ENCODE data around the gene HECA. TPM values are rescaled to one million over a fixed set of nuclear protein-coding genes. Genes with fewer than 3 reads are reported as not detected.

Gene HECA
- total and polyA plus RNA-seq, 2 of the 8 experiments (the other 6 are each of a cell fraction or from before 2014, with no cell fraction given): 2.4 to 9.2 TPM

DNA sequence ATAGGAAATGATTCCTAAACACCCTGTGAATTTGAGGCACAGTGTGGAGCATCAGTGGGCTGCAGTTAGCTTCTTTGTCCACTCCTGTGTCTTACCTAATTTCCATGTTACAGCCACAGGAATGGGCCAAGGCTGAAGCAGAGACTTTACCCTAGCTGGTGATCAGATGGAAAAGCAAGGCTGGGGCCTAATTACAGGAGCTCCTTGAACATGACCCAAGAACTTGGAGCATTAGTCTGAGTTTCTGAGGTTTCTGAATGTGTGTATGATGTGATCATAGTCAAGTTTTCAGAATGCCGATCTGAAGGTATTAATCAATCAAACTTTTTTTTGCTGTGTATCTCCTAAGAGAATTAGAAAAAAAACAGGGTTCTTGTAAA, 18.0 kb downstream of the HECA start:
- FAIRE-seq (no peak), DNase-seq (ENCODE audit: low read depth in 1 of 2, low spot score in 2 of 2) (no peak)
- Histone ChIP-seq H3K27ac (ENCODE audit: low read depth, low read length) (no peak overlapping the region), H3K4me1 (replicated peaks in 1 of 4; ENCODE audit: control insufficient read depth in 3 of 4, insufficient read depth in 4 of 4, low read length in 3 of 4) (peaks cover 0 to 4% (median 0%) of the 10 kb centered on the region in 4 experiments; a peak in 2 of 7 replicates), H3K23me2 (ENCODE audit: low read depth, low read length) (no peaks in the 10 kb centered on the region), H3K4ac (replicated peaks; ENCODE audit: insufficient read length, low read depth, low read length) (no peak overlapping the region), H3K36me3 (ENCODE audit: control insufficient read depth in 2 of 4, insufficient read depth in 4 of 4, low read length in 3 of 4) (no peaks in the 10 kb centered on the region; a peak in 1 of 8 replicates), H4K91ac (replicated peaks; ENCODE audit: insufficient read length, low read length) (no peak overlapping the region), H2AK5ac (ENCODE audit: low read depth, low read length) (no peak overlapping the region), H3K9ac (replicated peaks in 1 of 4; ENCODE audit: extremely low read depth in 1 of 4, low read depth in 3 of 4, low read length in 3 of 4) (no peak overlapping the region), H2BK120ac (replicated peaks; ENCODE audit: low read depth, low read length) (no peak overlapping the region), H3K9me3 (ENCODE audit: insufficient read depth in 2 of 2, low read depth in 1 of 2, low read length in 1 of 2) (no peaks in the 10 kb centered on the region), H3K14ac (ENCODE audit: insufficient read length) (no peak overlapping the region), H3K27me3 (replicated peaks in 1 of 4; ENCODE audit: control insufficient read depth in 3 of 4, extremely low read depth in 1 of 4, insufficient read depth in 3 of 4, low read length in 3 of 4) (no peaks in the 10 kb centered on the region), H4K20me1 (replicated peaks in 1 of 2; ENCODE audit: control insufficient read depth in 1 of 2, insufficient read depth in 2 of 2, low read length in 2 of 2) (no peaks in the 10 kb centered on the region), H3K4me3 (ENCODE audit: extremely low read depth in 1 of 4, insufficient read depth in 2 of 4, low read depth in 3 of 4, low read length in 4 of 4) (no peak overlapping the region), H3K79me1 (ENCODE audit: low read depth, low read length) (no peaks in the 10 kb centered on the region), H2BK12ac (ENCODE audit: low read depth, low read length) (no peak overlapping the region), H2BK20ac (ENCODE audit: low read length) (no peak overlapping the region), H3K79me2 (ENCODE audit: control insufficient read depth in 1 of 2, insufficient read depth in 2 of 2, low read length in 2 of 2) (peaks cover 0 to 16% of the 10 kb centered on the region in 2 experiments; a peak in 2 of 4 replicates), H4K5ac (ENCODE audit: insufficient read length, low read depth, low read length) (no peak overlapping the region), H4K8ac (ENCODE audit: extremely low read depth, insufficient read depth, low read length) (no peak overlapping the region), H3K18ac (ENCODE audit: extremely low read depth, low read length) (no peak overlapping the region), H3K4me2 (ENCODE audit: insufficient read depth in 1 of 2, low read depth in 2 of 2, low read length in 2 of 2) (no peak overlapping the region), H3K56ac (replicated peaks; ENCODE audit: insufficient read length, low read depth, low read length) (no peak overlapping the region), H3K23ac (ENCODE audit: insufficient read length) (no peak overlapping the region), H2BK15ac (ENCODE audit: low read length) (no peak overlapping the region), H2BK5ac (ENCODE audit: low read depth, low read length) (no peak overlapping the region), H2AFZ (ENCODE audit: low read length) (no peak overlapping the region)
- CTCF ChIA-PET (ENCODE audit: partially characterized antibody): interaction anchor here (1.1 kb wide), 1 partner anchor 92 kb away, joined by 3 read pairs; no protein-coding TSS in a partner anchor
- WGBS, 2 experiments (ENCODE audit: extremely low coverage in 1 of 2, insufficient coverage in 1 of 2, insufficient read length in 1 of 2, insufficient replicate concordance in 2 of 2, low coverage in 1 of 2, low lambda C conversion rate in 2 of 2, missing lambda C conversion rate in 1 of 2): 86% methylated on average over 1 of the region's 1 CpG; no CpG with 5 or more reads in 1 of the 2 experiments
- POLR2A ChIA-PET (ENCODE audit: partially characterized antibody): interaction anchor here (0.9 kb wide), 1 partner anchor 10 kb away, joined by 3 read pairs; no protein-coding TSS in a partner anchor
- TF ChIP-seq POLR2AphosphoS5 (IDR thresholded peaks at IDR 0.05; ENCODE audit: low read depth, low read length): no peak
- no peak for TF ChIP-seq JUN (IDR thresholded peaks at IDR 0.05; ENCODE audit: low read depth, low read length)
- no peak for TF ChIP-seq NANOG (IDR thresholded peaks at IDR 0.05; ENCODE audit: insufficient read depth, low read depth, low read length, poor library complexity, severe bottlenecking)
- TF ChIP-seq YY1 (IDR thresholded peaks at IDR 0.05; ENCODE audit: low read depth, low read length): no peak
- TF ChIP-seq PHF8 (conservative IDR thresholded peaks at IDR 0.05; ENCODE audit: low read depth, low read length): no peak
- TF ChIP-seq BCL11A (IDR thresholded peaks at IDR 0.05; ENCODE audit: low read depth in 2 of 2, low read length in 2 of 2): no peak
- TF ChIP-seq TAF1 (IDR thresholded peaks at IDR 0.05; ENCODE audit: low read depth, low read length): no peak
- TF ChIP-seq CEBPB (IDR thresholded peaks at IDR 0.05; ENCODE audit: low read depth, low read length): no peak
- no peak for TF ChIP-seq SP1 (IDR thresholded peaks at IDR 0.05; ENCODE audit: low read depth, low read length)
- TF ChIP-seq ATF2 (IDR thresholded peaks at IDR 0.05; ENCODE audit: low read length): no peak
- no peak for TF ChIP-seq SIN3A (conservative IDR thresholded peaks at IDR 0.05 in 1 of 2, IDR thresholded peaks at IDR 0.05 in 1 of 2; ENCODE audit: low read depth in 1 of 2, low read length in 2 of 2)
- no peak for TF ChIP-seq FOSL1 (IDR thresholded peaks at IDR 0.05; ENCODE audit: insufficient read depth, low read depth, low read length)
- no peak for TF ChIP-seq SAP30 (IDR thresholded peaks at IDR 0.05; ENCODE audit: insufficient read depth, insufficient replicate concordance, low read length)
